GM21619 (cell line): ENCODE measurements around the gene DYNLRB1.

Experiments
- ATAC-seq: cut with Tn5 transposase; IDR thresholded peaks from one replicate; pipeline ENCODE4 v1.9.1; 2021; ENCODE audit not compliant: unreplicated experiment

Gene DYNLRB1

GRCh38 chr20:34532756-34533155 lies 16.5 kb downstream of the DYNLRB1 start:
- ATAC-seq, result no peak

- ATAC-seq, result no peak
Observed at GRCh38 chr20:34534391-34535165, 18.4 kb downstream of the DYNLRB1 start.

- no peak for ATAC-seq
Observed at GRCh38 chr20:34535301-34535840, 19.1 kb downstream of the DYNLRB1 start.

- no peak for ATAC-seq
Observed at GRCh38 chr20:34535857-34536256, 19.6 kb downstream of the DYNLRB1 start.

GRCh38 chr20:34536798-34537394 lies 20.7 kb downstream of the DYNLRB1 start:
- ATAC-seq, result no peak

GRCh38 chr20:34537651-34538050 lies 21.4 kb downstream of the DYNLRB1 start:
- no peak for ATAC-seq

GRCh38 chr20:34538671-34539123 lies 22.5 kb downstream of the DYNLRB1 start:
- no peak for ATAC-seq

GRCh38 chr20:34539756-34540155 lies 23.5 kb downstream of the DYNLRB1 start:
- ATAC-seq, result no peak

GRCh38 chr20:34540596-34541263 lies 24.5 kb downstream of the DYNLRB1 start:
- ATAC-seq, result no peak

- no peak for ATAC-seq
Observed at GRCh38 chr20:34541264-34541901, 25.2 kb downstream of the DYNLRB1 start.

- ATAC-seq, result no peak
Observed at GRCh38 chr20:34541917-34542316, 25.7 kb downstream of the DYNLRB1 start.

GRCh38 chr20:34542439-34542838 lies 26.2 kb downstream of the DYNLRB1 start:
- no peak for ATAC-seq

- no peak for ATAC-seq
Observed at GRCh38 chr20:34543463-34544056, 27.3 kb downstream of the DYNLRB1 start.

- ATAC-seq, result no peak
Observed at GRCh38 chr20:34544109-34544796, 28.0 kb downstream of the DYNLRB1 start.

- ATAC-seq, result no peak
Observed at GRCh38 chr20:34546751-34547181, 30.5 kb downstream of the DYNLRB1 start.

GRCh38 chr20:34547844-34548613 lies 31.8 kb downstream of the DYNLRB1 start:
- ATAC-seq, result no peak

GRCh38 chr20:34549291-34549928 lies 33.2 kb downstream of the DYNLRB1 start:
- no peak for ATAC-seq

- ATAC-seq, result no peak
Observed at GRCh38 chr20:34549929-34550305, 33.7 kb downstream of the DYNLRB1 start.

GRCh38 chr20:34552569-34552968 lies 36.3 kb downstream of the DYNLRB1 start:
- no peak for ATAC-seq
